Glomerular visceral epithelial cell (primary cell): ENCODE results near the gene APBA2.
"Not testable (repeated sequence)": the region's sequence is repeated elsewhere in the genome, so short reads cannot be mapped to it uniquely, and the experiment has no call there.

Experiments used
- DNase-seq: peaks from one replicate; pipeline ENCODE4 v3.0.0-alpha.2; 2016; ENCODE audit errors: extremely low spot score

APBA2 gene

DNA sequence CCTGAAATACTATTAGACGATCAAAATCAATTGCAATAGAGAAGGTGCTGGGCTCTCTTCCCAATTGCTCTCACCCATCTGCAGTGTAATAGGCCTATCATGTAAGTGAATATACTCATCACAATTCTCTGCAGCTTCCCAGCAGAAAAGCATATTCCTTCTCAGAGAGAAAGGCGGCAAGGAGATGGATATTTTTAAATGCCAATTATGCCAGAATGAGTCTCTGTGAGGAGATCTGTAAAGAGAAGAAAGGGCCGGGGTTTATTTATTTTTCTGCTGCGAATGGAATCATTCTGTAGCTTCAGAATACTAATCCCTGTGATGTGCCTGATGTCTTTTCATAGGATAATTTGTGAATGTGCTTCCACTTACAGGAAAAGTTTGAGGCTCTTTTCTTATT is 112.0 kb downstream of the APBA2 start:
- DNase-seq: no peak

DNA sequence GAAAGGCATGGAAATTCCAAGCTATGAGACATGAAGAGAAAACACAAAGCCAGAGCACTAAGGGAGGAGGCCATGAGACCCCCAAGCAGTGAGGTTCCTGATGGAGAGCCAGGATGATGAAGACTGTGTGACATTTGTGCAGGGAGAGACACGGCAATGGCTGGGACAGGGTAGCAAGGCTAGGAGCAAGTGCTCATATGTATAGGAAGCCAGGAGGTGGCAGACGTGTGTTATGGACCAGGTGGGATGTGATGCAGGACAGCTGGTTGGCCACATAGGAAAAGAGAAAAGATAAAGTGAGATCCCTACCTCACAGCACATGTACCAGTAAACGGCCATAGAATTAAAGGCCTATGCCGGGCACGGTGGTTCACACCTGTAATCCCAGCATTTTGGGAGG is 112.7 kb downstream of the APBA2 start:
- DNase-seq: no peak

DNA sequence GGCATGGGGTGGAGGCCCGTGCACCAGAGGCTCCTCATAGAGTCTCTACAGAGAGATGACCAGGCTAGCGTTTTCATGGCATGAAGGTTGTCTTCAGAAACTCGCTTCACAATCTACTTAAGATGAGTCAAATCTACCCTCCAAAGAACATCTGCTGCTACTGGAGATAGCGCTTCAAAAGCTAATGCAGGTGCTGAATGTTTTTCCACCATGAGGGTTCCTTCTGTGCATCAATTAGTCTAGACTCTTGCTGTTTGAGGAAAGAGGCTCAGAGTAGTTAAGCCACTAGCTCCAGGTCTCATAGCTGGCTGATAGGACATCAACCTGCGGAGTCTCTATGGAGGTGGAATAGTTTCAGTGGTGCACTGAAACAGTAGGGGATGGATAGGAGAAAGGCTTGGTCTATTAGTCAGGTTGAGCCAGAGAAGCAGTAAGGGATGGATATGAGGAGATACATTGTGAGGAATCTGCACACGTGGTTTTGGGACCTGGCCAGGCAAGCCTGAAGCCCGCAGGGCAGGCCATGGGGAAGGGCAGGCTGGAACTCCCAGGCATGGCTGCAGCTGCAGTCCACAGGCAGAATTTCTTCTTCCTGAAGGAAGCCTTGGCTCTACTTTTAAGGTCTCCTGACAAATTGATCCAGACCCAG is 117.5 kb downstream of the APBA2 start:
- DNase-seq: peak; percentile 9

DNA sequence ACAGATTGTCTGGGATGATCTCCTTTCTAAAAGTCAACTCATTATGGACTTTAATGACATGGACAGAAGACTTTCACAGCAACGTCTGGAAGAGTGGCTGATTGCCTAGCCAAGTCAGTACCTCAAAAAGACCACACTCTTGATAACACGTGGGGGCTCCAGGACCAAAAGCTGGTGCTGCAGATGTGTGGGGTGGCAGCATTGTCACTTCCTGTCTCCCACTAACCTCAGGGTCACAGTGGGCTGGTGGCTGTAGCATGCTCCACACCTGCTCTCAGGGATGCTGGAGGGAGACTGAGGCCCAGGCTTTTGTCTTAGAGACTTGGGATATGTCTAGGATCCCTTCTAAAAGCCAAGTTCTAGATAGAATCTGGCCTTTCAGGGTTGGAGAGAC is 118.1 kb downstream of the APBA2 start:
- DNase-seq: no peak

DNA sequence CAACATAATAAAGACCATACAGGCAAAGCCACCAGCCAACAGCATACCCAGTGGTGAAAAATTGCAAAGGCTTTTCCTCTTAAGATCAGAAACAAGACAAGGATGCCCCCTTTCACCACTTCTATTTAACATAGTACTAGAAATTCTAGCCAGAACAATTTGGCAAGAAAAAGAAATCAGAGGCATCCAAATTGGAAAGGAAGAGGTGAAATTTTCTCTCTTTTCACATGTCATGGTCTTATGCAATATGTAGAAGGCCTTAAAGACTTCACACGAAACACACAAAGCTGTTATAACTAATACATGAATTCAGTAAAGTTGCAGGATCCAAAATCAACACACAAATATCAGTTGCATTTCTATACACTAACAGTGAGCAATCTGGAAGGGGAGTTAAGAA is 120.2 kb downstream of the APBA2 start:
- no peak for DNase-seq

DNA sequence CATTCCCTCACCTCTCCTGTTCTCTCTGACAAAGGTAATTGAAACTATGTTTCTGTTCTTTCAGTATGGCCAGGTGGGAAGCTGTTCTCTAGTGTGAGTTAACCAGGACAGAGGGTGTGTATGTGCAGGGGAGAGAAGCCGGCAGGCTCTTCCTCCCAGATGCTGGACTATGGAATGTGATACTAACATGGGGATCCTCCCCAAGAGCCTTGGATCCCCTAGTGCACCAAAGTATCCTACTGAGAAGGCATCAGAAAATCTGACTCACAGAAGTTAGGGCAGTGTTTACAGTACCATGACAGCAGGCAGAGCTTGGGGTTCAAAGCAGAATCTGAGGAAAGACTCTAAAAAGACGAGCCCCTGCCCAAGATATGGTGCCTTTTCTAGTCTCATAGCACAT is 123.1 kb downstream of the APBA2 start:
- no peak for DNase-seq

DNA sequence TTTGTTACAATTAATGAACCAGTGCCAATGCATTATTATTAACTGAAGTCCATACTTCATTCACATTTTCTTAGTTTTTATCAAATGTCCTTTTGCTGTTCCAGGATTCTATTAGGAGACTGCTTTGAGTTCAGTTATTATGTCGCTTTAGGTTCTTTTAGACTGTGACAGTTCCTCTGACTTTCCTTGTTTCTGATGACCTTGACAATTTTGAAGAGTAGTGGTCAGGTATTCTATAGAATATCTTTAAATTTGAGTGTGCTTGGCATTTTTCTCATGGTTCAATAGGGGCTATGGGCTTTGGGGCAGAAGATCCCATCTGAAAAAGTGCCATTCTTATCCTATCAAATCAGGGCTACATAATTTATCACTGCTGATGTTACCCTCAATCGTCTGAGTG is 126.3 kb downstream of the APBA2 start:
- no peak for DNase-seq

DNA sequence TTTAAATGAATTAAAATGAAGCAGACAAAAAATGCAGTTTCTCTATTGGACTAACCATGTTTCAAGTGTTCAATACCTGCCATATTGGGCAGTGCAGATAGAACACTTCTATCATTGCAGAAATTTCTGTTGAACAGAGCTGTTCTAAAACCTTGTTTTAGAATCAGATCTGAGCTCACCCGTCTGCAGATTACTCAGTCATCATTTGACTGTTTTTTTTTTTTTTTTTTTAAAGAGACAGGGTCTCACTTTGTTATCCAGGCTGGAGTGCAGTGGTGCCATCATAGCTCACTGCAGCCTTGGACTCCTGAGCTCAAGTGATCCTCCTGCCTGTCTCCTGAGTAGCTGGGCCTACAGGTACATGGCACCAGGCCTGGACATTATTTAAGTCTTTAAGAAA is 128.7 kb downstream of the APBA2 start:
- no peak for DNase-seq

DNA sequence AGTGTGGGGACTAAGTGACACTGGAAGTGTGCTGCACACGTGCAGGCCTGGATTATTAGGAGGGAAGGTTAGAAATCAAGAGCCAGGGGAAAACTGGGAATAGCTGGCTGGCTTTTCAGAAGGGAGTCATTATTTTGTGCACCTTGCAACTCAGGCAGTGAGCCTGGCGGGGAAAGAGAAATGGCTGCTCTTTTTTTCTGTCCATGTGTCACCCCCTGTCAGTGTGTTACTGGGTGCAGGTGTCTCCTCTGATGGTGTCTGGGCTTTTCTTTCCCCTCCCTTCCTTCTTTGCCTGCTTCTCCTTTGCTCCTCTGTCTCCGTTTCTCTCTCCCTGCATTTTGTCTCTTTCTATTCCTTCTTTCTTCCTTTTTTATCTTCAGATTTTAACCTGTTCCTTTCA is 130.7 kb downstream of the APBA2 start:
- no peak for DNase-seq

DNA sequence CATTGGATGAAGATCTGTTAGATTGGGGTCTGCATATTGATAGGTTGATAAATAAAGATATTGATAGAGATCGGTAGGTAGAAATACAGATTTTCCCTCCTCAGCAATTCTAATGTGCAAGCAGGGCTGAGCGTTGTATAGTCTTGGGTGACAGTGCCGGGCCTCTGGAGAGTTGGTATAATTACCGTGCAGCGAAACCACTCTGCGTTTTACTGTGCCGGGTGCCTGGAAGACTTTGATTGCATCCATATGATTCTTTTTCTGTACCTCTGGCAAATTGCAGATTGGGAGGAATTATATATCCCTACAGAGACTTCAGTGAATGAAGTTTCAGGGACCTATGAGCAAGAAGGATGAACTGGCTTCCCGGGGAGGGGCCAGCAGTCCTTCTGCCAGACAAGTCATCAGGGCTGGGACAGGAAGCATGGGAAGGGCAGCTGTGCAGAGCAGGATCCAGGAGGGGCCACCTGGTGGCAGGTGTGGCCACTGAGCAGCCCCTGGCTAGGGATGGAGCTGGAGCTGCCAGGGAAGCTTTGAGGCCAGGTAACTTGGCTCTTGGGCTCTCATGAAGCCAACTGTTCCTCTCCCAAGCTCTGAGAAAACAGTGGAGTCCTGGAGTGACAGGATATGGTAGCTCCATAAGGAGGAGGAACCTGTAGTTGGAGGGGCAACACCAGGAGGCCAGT is 132.5 kb downstream of the APBA2 start:
- no peak for DNase-seq

DNA sequence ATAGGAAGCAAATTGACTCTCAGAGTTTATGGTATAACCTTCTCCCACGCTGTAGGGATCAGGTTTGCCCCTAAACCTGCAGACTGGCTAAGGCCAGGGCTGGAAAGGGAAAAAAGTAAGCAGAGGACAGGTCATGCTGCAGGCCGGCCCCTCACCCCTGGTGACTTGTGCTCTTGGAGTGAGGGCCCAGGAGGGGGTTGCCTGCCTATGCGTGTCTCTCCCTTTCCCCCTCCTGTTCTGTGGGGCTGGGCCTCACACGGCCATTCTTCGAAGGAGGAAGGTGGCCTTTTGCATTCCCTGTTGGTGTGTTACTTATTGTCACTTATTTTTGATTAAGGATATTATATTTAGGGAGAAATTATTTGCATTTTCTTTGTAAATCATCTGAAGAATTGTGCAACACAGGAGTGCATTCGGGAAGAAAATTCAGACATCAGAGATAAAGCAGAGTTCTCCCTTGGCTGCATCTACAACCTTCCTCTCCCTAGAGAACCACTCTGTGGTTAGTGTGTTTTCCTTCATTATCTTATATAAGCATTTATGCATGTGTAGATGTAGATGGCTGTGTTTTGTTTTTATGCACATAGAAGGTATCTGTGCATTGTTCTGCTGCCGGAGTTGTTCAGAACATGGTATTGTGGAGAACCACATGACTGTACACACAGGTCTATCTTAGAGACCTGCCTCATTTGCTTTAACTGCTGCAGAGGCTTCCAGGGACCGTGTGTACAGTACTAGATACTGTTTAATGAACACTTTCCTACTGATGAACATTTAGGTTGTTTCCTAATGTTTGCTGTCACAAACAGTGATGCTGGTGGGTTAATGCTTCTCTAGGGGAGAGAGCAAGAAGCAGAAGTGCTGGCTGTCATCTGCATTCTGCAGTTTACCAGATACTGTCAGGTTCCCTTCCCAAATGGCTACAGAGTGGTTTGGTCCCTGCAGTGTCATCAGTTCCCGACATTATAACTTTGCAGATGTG is 133.5 kb downstream of the APBA2 start:
- no peak for DNase-seq

DNA sequence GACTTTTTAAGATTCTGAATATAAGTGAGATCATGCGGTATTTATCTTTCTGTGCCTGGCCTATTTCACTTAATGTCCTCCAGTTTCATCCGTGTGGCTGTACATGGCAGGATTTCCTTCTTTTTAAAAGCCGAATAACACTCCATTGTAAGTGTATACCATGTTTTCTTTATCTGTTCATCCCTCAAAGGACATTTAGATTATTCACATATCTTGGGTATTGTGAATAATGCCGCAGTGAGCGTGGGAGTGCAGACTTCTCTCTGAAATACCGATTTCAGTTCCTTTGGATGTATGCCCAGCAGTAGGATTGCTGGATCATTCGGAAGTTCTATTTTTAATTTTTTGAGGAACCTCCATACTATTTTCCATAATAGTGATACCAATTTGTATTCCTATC is 136.1 kb downstream of the APBA2 start:
- DNase-seq: no peak

DNA sequence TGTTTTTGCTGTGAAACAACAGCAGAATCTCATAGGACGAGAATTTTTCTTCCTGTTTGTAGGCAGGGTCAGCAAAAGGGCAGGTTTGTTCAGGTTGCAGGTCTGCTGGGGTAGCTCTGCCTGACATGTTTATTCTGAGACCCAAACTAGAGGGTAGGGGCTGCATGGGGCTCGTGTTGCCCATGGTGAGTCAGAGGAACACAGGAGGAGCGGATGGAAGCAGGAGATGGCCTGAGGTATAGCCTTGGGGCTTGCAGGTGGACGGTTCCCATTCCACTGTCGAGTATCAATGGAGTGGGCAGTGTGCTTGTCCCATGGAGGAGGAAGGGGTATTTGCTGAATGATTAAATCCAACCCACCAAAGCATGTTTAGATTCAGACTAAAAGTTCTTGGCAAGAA is 138.9 kb downstream of the APBA2 start:
- DNase-seq: no peak

DNA sequence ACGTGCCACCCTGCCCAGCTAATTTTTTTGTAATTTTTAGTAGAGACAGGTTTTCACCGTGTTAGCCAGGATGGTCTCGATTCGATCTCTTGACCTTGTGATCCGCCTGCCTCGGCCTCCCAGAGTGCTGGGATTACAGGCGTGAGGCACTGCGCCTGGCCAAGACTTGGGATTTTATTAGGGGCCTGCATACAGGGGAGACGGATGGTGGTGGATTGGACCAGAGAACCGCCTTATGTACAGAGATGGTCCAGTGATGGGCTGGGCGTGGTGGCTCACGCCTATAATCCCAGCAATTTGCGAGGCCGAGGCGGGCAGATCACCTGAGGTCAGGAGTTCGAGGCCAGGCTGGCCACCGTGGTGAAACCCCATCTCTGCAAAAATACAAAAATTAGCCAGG is 139.6 kb downstream of the APBA2 start:
- not testable (repeated sequence) for DNase-seq

DNA sequence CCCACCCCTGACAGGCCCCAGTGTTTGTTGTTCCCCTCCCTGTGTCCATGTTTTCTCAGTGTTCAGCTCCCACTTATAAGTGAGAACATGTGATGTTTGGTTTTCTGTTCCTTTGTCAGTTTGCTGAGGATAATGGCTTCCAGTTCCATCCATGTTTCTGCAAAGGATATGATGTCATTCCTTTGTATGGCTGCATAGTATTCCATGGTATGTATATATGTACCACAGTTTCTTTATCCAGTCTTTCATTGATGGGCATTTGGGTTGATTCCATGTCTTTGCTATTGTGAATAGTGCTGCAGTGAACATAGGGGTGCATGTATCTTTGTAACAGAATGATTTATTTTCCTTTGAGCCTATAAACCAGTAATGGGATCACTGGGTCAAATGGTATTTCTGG is 142.4 kb downstream of the APBA2 start:
- DNase-seq: not testable (repeated sequence)

DNA sequence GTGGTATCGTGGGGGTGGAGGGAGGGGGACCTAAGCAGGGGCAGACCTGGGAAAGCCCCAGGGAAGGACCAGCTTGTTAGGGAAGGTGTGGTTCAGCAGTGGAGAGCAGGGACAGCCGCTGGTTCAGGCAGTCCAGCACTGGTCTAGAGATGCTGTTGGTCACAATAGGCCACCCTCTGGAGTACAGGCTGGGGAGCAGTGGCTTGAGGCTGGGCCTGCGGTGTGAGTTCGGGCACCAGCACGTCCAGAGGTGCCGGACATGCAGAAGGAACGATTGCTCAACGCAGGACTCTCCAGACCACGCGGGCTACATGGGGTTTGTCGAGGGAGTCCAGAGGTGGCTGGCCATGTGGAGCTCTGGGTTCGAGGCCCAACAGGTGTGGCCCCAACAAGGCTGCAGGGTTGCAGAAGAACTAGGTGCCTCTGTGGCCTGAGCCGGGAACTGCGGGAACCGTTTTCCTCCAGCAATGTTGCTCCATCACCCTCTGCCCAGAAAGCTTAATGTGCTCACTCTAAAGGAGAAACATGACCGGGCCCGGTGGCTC is 143.9 kb downstream of the APBA2 start:
- DNase-seq: no peak

DNA sequence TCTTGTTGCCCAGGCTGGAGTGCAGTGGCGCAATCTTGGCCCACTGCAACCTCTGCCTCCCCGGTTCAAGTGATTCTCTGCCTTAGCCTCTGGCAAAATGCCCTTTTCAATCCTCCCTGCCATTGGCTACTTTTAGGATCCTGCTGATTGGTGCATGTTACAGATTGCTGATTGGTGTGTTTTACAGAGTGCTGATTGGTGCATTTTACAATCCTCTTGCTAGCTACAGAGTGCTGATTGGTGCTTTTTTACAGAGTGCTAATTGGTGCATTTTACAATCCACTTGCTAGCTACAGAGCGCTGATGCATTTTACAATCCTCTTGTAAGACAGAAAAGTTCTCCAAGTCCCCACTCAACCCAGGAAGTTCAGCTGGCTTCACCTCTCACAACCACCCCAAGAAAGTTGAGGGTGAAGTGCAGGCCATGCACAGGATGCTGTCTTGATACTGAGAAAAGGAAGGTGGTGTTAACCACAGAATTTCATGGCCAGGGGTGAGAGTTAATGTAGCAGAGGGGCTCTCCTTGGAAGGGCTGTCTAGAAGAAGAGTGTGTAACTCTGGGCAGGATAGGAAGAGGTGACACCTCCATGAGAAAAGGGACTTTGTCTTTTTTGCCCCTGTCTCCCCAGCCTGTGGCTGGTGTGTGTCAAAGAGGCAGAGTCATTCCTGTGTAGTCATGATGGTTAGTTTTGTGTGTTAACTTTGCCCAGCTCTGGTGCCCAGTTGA is 145.9 kb downstream of the APBA2 start:
- DNase-seq: no peak

DNA sequence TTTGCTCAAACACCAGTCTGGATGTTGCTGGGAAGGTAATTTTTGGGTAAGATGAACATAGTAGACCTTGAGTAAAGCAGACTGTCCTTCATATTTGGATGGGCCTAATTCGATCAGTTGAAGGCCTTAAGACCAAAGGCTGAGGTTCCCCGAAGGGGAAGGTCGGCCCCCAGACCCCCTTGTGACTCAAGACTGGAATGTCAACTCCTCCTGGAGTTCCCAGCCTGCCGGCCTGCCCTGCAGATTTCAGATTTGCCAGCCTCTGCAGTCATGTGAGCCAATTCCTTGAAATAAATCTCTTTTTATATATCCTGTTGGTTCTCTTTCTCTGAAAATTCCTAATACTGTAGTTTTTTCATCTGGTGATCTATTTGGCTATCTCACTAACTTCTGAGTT is 146.5 kb downstream of the APBA2 start:
- DNase-seq: no peak

DNA sequence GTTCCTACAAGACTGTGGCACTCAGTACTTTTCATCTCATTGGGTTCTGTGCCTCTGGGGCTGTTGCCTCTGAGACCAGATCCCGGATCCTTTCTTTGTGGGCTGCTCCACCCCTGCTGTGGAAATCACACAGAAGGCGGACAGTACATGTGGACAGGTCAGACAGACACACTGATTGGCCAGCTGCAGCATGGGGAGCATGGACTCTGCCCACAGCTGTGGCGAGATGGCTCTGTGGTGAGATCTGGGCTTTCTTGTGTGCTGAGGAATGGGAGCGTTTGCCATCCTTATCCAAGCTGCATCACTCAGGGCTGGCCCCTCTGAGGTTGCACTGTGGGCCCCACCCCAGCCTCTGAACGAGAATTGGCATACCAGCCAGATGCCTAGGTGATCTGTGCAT is 147.0 kb downstream of the APBA2 start:
- no peak for DNase-seq

DNA sequence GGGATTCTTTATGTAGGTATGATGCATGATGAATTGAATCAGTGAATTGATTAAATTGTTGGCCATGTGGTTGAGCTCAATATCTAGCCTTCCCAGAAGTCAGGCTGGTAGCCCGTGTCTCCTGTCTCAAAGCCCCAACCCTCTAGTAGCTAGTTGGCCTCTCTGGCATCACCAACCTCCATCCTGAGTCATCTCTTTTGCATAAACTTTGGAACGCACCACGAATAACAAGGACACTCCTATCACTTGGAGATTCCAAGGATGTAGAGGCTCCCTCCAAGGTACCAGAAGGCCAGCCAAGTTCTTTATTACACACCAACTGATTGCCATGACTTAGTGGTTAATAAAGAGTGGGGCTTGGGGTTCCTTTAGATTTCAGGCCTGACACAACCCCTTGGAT is 148.4 kb downstream of the APBA2 start:
- DNase-seq: no peak

DNA sequence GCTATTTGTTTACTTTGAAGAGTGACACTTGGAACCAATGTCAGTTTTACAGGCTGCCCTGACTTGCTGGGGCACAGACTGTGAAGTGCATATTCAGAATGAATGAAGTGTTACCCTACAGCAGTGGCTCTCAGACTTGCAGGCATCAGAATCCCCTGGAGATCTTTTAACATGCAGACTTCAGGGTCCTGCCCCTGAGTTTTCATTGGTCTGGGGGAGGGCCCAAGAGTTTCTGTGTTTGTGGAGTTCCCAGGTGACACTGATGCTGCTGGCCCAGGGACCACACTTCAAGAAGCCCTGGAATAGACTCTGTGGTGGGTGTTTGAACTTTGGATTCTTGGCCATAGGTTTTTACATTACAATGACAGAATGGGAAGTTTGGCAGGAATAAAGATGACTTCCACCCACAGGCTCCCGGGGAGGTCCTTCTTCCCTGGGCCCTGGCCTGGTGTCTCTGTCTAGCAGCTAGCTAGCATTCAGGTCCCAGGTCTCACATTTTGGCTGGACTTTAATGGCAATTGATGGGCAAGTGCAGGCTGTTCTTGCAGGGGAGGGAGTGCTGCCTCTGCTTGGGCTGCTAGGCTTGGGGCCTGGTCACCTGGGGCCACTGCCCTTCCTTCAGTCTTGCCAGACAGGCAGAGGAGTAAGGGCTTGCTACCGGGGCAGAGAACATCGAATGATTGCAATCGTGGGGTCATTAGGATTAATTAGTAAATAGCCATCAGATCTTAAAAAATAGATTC is 149.0 kb downstream of the APBA2 start:
- no peak for DNase-seq
